ENCODE data around the gene PIGA. TPM values are rescaled to one million over a fixed set of nuclear protein-coding genes. Genes with fewer than 3 reads are reported as not detected.

PIGA gene
- total and polyA plus RNA-seq, 11 donors: 1.6 to 9.9 (median 4.5) TPM

GRCh38 chrX:15269618-15270521, 65.5 kb downstream of the PIGA start, which contains the start of gene ASB9:
Gene ASB9 (minus strand): TSS chrX:15270083. CDS start chrX:15269874, 209 bp downstream.
- Histone ChIP-seq H3K27ac (peak within 1 kb of the TSS in 5 of 12 donors; percentile 6 to 29 (median 26)), H3K4me3 (peak within 1 kb of the TSS in 9 of 12 donors; percentile 12 to 44 (median 27))

More at GRCh38 chrX:15269618-15270521, 65.5 kb downstream of the PIGA start, which contains the start of gene ASB9:
- intact Hi-C loops (cut with DNase I): no loop called here
- Histone ChIP-seq H3K9me3 (no peaks in the 10 kb centered on the region), H3K36me3 (no peaks in the 10 kb centered on the region), H3K4me1 (no peaks in the 10 kb centered on the region), H3K27me3 (peaks cover 0 to 5% (median 0%) of the 10 kb centered on the region in 9 donors)
- WGBS, 4 donors: 31 to 63% (median 48%) methylated on average over 13 to 15 of the region's 15 CpGs
- DNase-seq (peak in 3 of 5 donors; percentile 28 to 41 (median 30)), ATAC-seq (peak; percentile 67 to 86 (median 72))
- TF ChIP-seq CTCF (IDR thresholded peaks at IDR 0.05) (no peak), POLR2A (IDR thresholded peaks at IDR 0.05) (no peak)

Other genes with a start within 250 kb of the PIGA start
- 1 to 10 TPM in 5 of 9 donors, under 1 TPM in 4; 0.37 to 2.8 (median 1.6) TPM for gene ASB9, start 65.4 kb downstream of the PIGA start, total RNA-seq
- gene ASB9, start 65.4 kb downstream of the PIGA start, polyA plus RNA-seq: 1 to 10 TPM in 1 of 2 donors, under 1 TPM in 1; 0.88 to 1.4 TPM
- 100 to 1,000 TPM in 3 of 9 donors, 10 to 100 TPM in 6; 53.2 to 246 (median 90.0) TPM for gene ASB11, start 19.9 kb downstream of the PIGA start, total RNA-seq
- 10 to 100 TPM; 14.5 to 21.0 TPM for gene ASB11, start 19.9 kb downstream of the PIGA start, polyA plus RNA-seq
- gene VEGFD, start 48.9 kb upstream of the PIGA start, total RNA-seq: 10 to 100 TPM in 1 of 9 donors, 1 to 10 TPM in 8; 1.6 to 20.3 (median 3.6) TPM
- gene VEGFD, start 48.9 kb upstream of the PIGA start, polyA plus RNA-seq: 1 to 10 TPM in 1 of 2 donors, under 1 TPM in 1; 0.51 to 8.6 TPM
- 10 to 100 TPM in 7 of 9 donors, 1 to 10 TPM in 2; 6.9 to 19.9 (median 12.0) TPM for gene PIR, start 157.8 kb upstream of the PIGA start, total RNA-seq
- 10 to 100 TPM in 1 of 2 donors, 1 to 10 TPM in 1; 9.9 to 11.3 TPM for gene PIR, start 157.8 kb upstream of the PIGA start, polyA plus RNA-seq
- 1 to 10 TPM in 6 of 9 donors, under 1 TPM in 3; 0.47 to 2.8 (median 1.3) TPM for gene BMX, start 165.3 kb upstream of the PIGA start, total RNA-seq
- gene BMX, start 165.3 kb upstream of the PIGA start, polyA plus RNA-seq: 1 to 10 TPM in 1 of 2 donors, under 1 TPM in 1; 0.84 to 2.0 TPM

All from heart left ventricle (tissue), 16 donors.